Sigmoid colon (tissue), 7 donors: ENCODE results near the gene ATXN7. TPM values are rescaled to one million over a fixed set of nuclear protein-coding genes. Genes with fewer than 3 reads are reported as not detected.

Experiments used
- DNase-seq: peaks from one replicate; pipeline ENCODE4 v3.0.0-alpha.2; 2019
- H3K27ac ChIP-seq, 4 donors: fragments of 200-600 bp; sonication (generic); one replicate each; pipeline ENCODE4 v1.5.1; 2016 to 2019; ENCODE audit warnings: mild to moderate bottlenecking in 1 of 4
- H3K27me3 ChIP-seq, 3 donors: fragments of 200-600 bp; sonication (generic); one replicate each; pipeline ENCODE4 v1.5.1; 2019; ENCODE audit warnings: mild to moderate bottlenecking in 1 of 3
- H3K36me3 ChIP-seq, 4 donors: fragments of 200-600 bp; sonication (generic); one replicate each; pipeline ENCODE4 v1.5.1; 2016 to 2019
- H3K4me1 ChIP-seq, 4 donors: fragments of 200-600 bp; sonication (generic); one replicate each; pipeline ENCODE4 v1.5.1; 2017 to 2019
- H3K4me3 ChIP-seq, 4 donors: fragments of 200-600 bp; sonication (generic); one replicate each; pipeline ENCODE4 v1.5.1; 2017 to 2019; ENCODE audit warnings: mild to moderate bottlenecking in 2 of 4, moderate library complexity in 1 of 4
- H3K9me3 ChIP-seq, 4 donors: fragments of 200-600 bp in 3 of 4; sonication (generic) in 3 of 4; one replicate each; pipeline versions ENCODE4 v1.5.1 to v1.6.1; 2013 to 2019
- EP300 ChIP-seq, 4 donors: sonication (generic); formaldehyde crosslinking; IDR thresholded peaks; one replicate each; pipeline ENCODE4 v1.6.1; 2017; ENCODE audit warnings: antibody characterized with exemption in 4 of 4
- POLR2A ChIP-seq, 2 donors: fragments of 450-650 bp; IDR thresholded peaks; one replicate each; pipeline ENCODE4 v1.6.1; 2016; ENCODE audit warnings: antibody characterized with exemption in 2 of 2, mild to moderate bottlenecking in 2 of 2, moderate library complexity in 2 of 2
- POLR2AphosphoS5 ChIP-seq, 4 donors: sonication (generic); formaldehyde crosslinking; IDR thresholded peaks; one replicate each; pipeline ENCODE4 v1.6.1; 2017; ENCODE audit warnings: antibody characterized with exemption in 4 of 4
- WGBS, 2 donors: extraction: QIAGEN DNeasy Blood & Tissue Kit; methylation state at CpG; one replicate each; pipeline ENCODE4 v1.1.7; 2013; 5-methylcytosine and 5-hydroxymethylcytosine counted together
- intact Hi-C: fragments of 100-400 bp; cut with DNase I; formaldehyde crosslinking; loops from one replicate; pipeline ENCODE4 v1.15.1; 2023
- polyA plus RNA-seq, 3 donors: library from polyadenylated mRNA; stranded (reverse); fragments of 200-250 nt; gene quantifications; one replicate each; pipeline ENCODE4 v1.2.3, GENCODE V29; 2013
- total RNA-seq, 4 donors: library from RNA; depleted of rRNA; stranded (reverse); fragments of >200 nt; gene quantifications; one replicate each; pipeline ENCODE4 v1.1.0, GENCODE V29; 2016
- TF ChIP-seq, protein P1 (sequence below), 4 experiments: fragments of 450-650 bp in 3 of 4; fragments of 200-600 bp in 1 of 4; IDR thresholded peaks; one replicate each; pipeline ENCODE4 v1.5.1; 2016 to 2019; ENCODE audit warnings: antibody characterized with exemption in 4 of 4, mild to moderate bottlenecking in 3 of 4, moderate library complexity in 2 of 4
- donor health status: healthy with polysubstance abuse.
- donor health status: Bipolar disorder and iron deficiency.
- donor health status: healthy.

ATXN7 gene
- total and polyA plus RNA-seq, 7 donors = 2.1 to 32.7 (median 17.8) TPM

DNA sequence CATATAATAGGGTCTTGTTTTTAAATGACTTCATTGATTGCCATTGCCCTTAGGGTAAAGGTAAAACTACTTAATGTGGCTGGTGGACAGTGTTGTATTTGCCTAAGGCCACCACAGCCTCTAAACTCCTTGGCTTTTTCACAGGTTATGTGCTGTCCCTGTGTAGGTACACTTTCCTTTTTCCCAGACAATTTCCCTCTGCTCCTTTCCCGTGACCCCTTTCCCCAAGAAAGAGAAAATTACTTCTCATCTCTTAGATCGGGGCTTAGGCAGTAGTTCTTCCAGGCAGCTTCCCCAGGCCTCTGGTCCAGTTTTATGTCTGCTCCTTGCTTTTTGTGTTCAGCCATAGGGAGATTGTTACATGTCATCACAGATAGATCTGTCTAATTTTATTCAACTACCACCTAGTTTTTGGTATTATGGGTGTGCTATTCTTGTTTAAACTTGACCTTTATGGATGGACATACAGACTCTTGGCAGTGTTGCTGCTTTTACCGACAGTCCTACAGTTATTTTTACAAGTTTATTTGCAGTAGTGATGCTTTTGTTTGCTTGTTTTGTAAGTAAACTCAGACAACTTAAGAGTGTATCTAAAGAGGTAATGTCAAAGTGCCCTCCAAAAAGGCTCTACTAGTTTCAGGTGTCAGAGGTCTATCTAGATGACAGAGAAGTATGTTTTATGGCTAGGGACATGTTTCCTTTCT lies 69.0 kb downstream of the ATXN7 start:
- intact Hi-C loops = no loop called here
- no peak for TF ChIP-seq POLR2AphosphoS5 (IDR thresholded peaks at IDR 0.05)
- TF ChIP-seq EP300 (IDR thresholded peaks at IDR 0.05) = no peak
- no peak for TF ChIP-seq POLR2A (IDR thresholded peaks at IDR 0.05)
- TF ChIP-seq, protein P1, sequence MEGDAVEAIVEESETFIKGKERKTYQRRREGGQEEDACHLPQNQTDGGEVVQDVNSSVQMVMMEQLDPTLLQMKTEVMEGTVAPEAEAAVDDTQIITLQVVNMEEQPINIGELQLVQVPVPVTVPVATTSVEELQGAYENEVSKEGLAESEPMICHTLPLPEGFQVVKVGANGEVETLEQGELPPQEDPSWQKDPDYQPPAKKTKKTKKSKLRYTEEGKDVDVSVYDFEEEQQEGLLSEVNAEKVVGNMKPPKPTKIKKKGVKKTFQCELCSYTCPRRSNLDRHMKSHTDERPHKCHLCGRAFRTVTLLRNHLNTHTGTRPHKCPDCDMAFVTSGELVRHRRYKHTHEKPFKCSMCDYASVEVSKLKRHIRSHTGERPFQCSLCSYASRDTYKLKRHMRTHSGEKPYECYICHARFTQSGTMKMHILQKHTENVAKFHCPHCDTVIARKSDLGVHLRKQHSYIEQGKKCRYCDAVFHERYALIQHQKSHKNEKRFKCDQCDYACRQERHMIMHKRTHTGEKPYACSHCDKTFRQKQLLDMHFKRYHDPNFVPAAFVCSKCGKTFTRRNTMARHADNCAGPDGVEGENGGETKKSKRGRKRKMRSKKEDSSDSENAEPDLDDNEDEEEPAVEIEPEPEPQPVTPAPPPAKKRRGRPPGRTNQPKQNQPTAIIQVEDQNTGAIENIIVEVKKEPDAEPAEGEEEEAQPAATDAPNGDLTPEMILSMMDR (IDR thresholded peaks at IDR 0.05) = no peak
- H3K27me3 ChIP-seq = no peaks in the 10 kb centered on the region
- H3K36me3 ChIP-seq = no peaks in the 10 kb centered on the region
- peaks cover 0 to 47% (median 25%) of the 10 kb centered on the region in 4 donors for H3K4me1 ChIP-seq
- H3K4me3 ChIP-seq = no peak overlapping the region
- no peak overlapping the region for H3K27ac ChIP-seq
- H3K9me3 ChIP-seq = no peaks in the 10 kb centered on the region
- WGBS, 2 donors = 60 to 79% methylated on average over 3 of the region's 3 CpGs
- no peak for DNase-seq

DNA sequence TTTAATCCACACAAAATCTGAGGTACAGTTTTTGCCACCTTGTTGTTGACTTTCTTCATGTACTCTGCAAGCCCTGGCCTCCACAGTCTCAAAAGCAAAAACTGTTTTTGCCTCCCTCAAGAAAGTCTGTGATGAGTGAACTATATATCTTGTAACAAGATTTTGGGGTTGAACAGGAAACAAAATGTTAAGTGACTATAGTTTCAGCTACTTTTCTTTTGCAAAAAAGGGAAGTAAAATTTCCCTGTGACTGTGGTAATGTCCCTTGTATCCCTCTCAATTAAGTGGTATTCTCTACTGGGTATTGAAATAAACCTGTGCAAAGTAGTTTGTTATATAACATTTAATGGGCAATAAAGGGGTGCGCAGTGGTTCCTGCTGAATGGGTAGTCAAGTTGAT lies 69.8 kb downstream of the ATXN7 start:
- Histone ChIP-seq H3K4me3 (no peak overlapping the region), H3K27me3 (no peaks in the 10 kb centered on the region), H3K36me3 (no peaks in the 10 kb centered on the region), H3K27ac (no peak overlapping the region), H3K9me3 (no peaks in the 10 kb centered on the region), H3K4me1 (peaks cover 0 to 50% (median 29%) of the 10 kb centered on the region in 4 donors)
- WGBS, 2 donors = 91 to 98% methylated on average over 1 of the region's 1 CpG
- TF ChIP-seq POLR2AphosphoS5 (IDR thresholded peaks at IDR 0.05) (no peak), EP300 (IDR thresholded peaks at IDR 0.05) (no peak), POLR2A (IDR thresholded peaks at IDR 0.05) (no peak)
- TF ChIP-seq, protein P1 (IDR thresholded peaks at IDR 0.05) = no peak
- DNase-seq = no peak
- intact Hi-C loops = no loop called here

DNA sequence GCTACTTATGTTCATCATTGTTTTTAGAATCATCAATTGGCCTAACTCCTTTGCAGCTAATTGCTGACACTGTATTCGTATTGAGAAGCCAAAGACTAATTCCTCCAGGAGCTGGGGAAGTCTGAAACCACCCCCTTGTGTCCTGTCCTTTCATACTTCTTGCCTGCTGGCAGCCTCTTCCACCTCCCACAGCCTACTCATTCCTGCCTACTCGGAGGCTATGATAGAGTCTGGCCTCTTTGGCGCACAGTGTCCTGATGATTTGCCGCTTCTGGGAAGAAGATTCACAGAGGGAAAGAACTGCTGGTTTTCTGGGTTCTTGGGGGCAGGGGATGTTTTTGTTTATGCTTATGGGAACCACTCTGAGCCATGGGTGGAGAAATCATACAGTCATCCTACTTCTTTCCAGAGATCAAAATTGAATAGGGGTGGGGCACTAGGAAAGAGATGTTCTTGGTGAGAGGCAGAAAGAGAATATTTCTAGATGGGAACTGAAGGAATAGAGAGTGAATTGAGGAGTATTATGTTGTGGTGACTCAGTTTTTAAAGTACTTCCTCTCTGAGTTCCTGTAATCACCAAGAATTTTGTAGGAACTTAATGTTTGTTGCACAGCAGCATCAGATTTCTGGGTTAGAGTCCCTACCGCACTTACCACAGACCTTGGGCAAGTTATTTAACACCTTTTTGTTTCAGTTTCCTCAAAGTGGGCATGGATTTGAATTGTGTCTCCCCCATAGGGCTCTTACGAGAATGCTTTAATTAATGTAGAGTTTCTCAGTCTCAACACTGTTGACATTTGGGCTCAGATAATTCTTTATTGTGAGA lies 70.6 kb downstream of the ATXN7 start:
- H3K27me3 ChIP-seq = no peaks in the 10 kb centered on the region
- no peak for DNase-seq
- H3K27ac ChIP-seq = no peak overlapping the region
- H3K4me1 ChIP-seq = peaks cover 0 to 51% (median 32%) of the 10 kb centered on the region in 4 donors
- intact Hi-C loops = no loop called here
- no peaks in the 10 kb centered on the region for H3K36me3 ChIP-seq
- WGBS, 2 donors = 80 to 91% methylated on average over 6 of the region's 6 CpGs
- H3K9me3 ChIP-seq = no peaks in the 10 kb centered on the region
- TF ChIP-seq POLR2A (IDR thresholded peaks at IDR 0.05) = no peak
- TF ChIP-seq, protein P1 (IDR thresholded peaks at IDR 0.05) = no peak
- no peak for TF ChIP-seq POLR2AphosphoS5 (IDR thresholded peaks at IDR 0.05)
- no peak for TF ChIP-seq EP300 (IDR thresholded peaks at IDR 0.05)
- H3K4me3 ChIP-seq = no peak overlapping the region

DNA sequence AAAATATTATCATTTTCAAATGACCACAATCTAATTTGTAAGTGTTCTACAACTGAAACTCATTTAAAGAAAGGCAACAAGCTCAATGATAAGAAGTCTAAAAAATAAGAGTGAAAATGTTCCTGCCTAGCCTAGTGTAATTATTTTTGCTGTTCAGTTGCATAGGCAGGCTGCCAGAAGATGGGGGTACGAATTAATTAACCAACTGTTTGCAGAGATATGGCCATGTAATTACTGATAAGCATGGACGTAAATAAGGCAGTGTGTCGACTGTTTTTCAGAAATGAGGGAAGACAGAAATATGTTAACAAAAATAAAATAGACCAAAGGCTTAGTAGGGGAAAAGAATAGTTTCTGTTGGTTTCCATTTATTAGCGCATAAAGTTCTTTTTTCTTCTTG lies 73.3 kb downstream of the ATXN7 start:
- Histone ChIP-seq H3K4me3 (no peak overlapping the region), H3K27ac (no peak overlapping the region), H3K27me3 (no peaks in the 10 kb centered on the region), H3K4me1 (peaks cover 0 to 56% (median 31%) of the 10 kb centered on the region in 4 donors), H3K9me3 (no peaks in the 10 kb centered on the region), H3K36me3 (no peaks in the 10 kb centered on the region)
- DNase-seq = no peak
- TF ChIP-seq POLR2AphosphoS5 (IDR thresholded peaks at IDR 0.05) (no peak), EP300 (IDR thresholded peaks at IDR 0.05) (no peak), POLR2A (IDR thresholded peaks at IDR 0.05) (no peak)
- TF ChIP-seq, protein P1 (IDR thresholded peaks at IDR 0.05) = no peak
- WGBS, 2 donors = 50 to 70% methylated on average over 4 of the region's 4 CpGs
- intact Hi-C loops = no loop called here
